Measurements from ENCODE around the gene GALNT2.
A peak's percentile ranks its signal among the peaks of the same experiment; 100 is the strongest.

Gene GALNT2

GRCh38 chr1:230026572-230026971 is 40.5 kb upstream of the GALNT2 start:
- no peak for TF ChIP-seq CTCF (IDR thresholded peaks at IDR 0.05; ENCODE audit: low read depth, low read length)
- H3K27me3 ChIP-seq (ENCODE audit: insufficient read depth, low read depth, severe bottlenecking), result no peaks in the 10 kb centered on the region
- no peaks in the 10 kb centered on the region for H3K9me3 ChIP-seq (ENCODE audit: severe bottlenecking)
- no peak overlapping the region for H3K4me3 ChIP-seq (ENCODE audit: low read depth, low read length)
- DNase-seq, result no peak
- H3K27ac ChIP-seq, result no peak overlapping the region
- H3K36me3 ChIP-seq, result no peaks in the 10 kb centered on the region

GRCh38 chr1:230028602-230029223 is 38.3 kb upstream of the GALNT2 start:
- H3K36me3 ChIP-seq, result no peaks in the 10 kb centered on the region
- H3K4me3 ChIP-seq (ENCODE audit: low read depth, low read length), result no peak overlapping the region
- no peak for DNase-seq
- H3K27ac ChIP-seq, result no peak overlapping the region
- TF ChIP-seq CTCF (IDR thresholded peaks at IDR 0.05; ENCODE audit: low read depth, low read length), result no peak
- H3K27me3 ChIP-seq (ENCODE audit: insufficient read depth, low read depth, severe bottlenecking), result no peaks in the 10 kb centered on the region
- H3K9me3 ChIP-seq (ENCODE audit: severe bottlenecking), result no peaks in the 10 kb centered on the region

- Histone ChIP-seq H3K27ac (no peak overlapping the region), H3K36me3 (no peaks in the 10 kb centered on the region), H3K9me3 (ENCODE audit: severe bottlenecking) (no peaks in the 10 kb centered on the region), H3K27me3 (ENCODE audit: insufficient read depth, low read depth, severe bottlenecking) (no peaks in the 10 kb centered on the region), H3K4me3 (ENCODE audit: low read depth, low read length) (no peak overlapping the region)
- peak; percentile 14 for DNase-seq
- no peak for TF ChIP-seq CTCF (IDR thresholded peaks at IDR 0.05; ENCODE audit: low read depth, low read length)
These were observed 37.6 kb upstream of the GALNT2 start for GRCh38 chr1:230029244-230029941.

- no peak for DNase-seq
- Histone ChIP-seq H3K27ac (no peak overlapping the region), H3K27me3 (ENCODE audit: insufficient read depth, low read depth, severe bottlenecking) (no peaks in the 10 kb centered on the region), H3K4me3 (ENCODE audit: low read depth, low read length) (no peak overlapping the region), H3K9me3 (ENCODE audit: severe bottlenecking) (no peaks in the 10 kb centered on the region), H3K36me3 (no peaks in the 10 kb centered on the region)
- no peak for TF ChIP-seq CTCF (IDR thresholded peaks at IDR 0.05; ENCODE audit: low read depth, low read length)
These were observed 36.8 kb upstream of the GALNT2 start for GRCh38 chr1:230030122-230030821.

GRCh38 chr1:230031131-230031530 is 35.9 kb upstream of the GALNT2 start:
- TF ChIP-seq CTCF (IDR thresholded peaks at IDR 0.05; ENCODE audit: low read depth, low read length), result no peak
- no peak for DNase-seq
- no peak overlapping the region for H3K27ac ChIP-seq
- no peaks in the 10 kb centered on the region for H3K27me3 ChIP-seq (ENCODE audit: insufficient read depth, low read depth, severe bottlenecking)
- H3K4me3 ChIP-seq (ENCODE audit: low read depth, low read length), result no peak overlapping the region
- no peaks in the 10 kb centered on the region for H3K36me3 ChIP-seq
- H3K9me3 ChIP-seq (ENCODE audit: severe bottlenecking), result no peaks in the 10 kb centered on the region
